GM23248 (cell line): ENCODE results near the gene MAP6.

Experiments
- EZH2 ChIP-seq: fragments of 200-600 bp; sonication (generic); IDR thresholded peaks from 2 replicates; pipeline ENCODE4 v1.6.1; 2018; ENCODE audit warnings: antibody characterized with exemption, mild to moderate bottlenecking; ENCODE audit not compliant: insufficient read depth, poor library complexity, severe bottlenecking
- EZH2phosphoT487 ChIP-seq: fragments of 200-600 bp; sonication (generic); IDR thresholded peaks from 2 replicates; pipeline ENCODE4 v1.6.1; 2018; ENCODE audit warnings: antibody characterized with exemption, moderate library complexity, mild to moderate bottlenecking, low read depth; ENCODE audit not compliant: insufficient read depth

- TF ChIP-seq EZH2 (no peak), EZH2phosphoT487 (no peak)
These were observed 4.4 kb downstream of the MAP6 start for GRCh38 chr11:75664389-75664788.
